Measurements from ENCODE around the gene NRP2.

NRP2 gene

GRCh38 chr2:205764270-205764746, 82.0 kb downstream of the NRP2 start:
- no peak for TF ChIP-seq CSDC2 (CRISPR knock-in tag; IDR thresholded peaks at IDR 0.05)
- TF ChIP-seq SNAI2 (CRISPR knock-in tag; IDR thresholded peaks at IDR 0.05), result no peak
- no peak for TF ChIP-seq ZNF565 (CRISPR knock-in tag; conservative IDR thresholded peaks at IDR 0.05; ENCODE audit: low read depth)
- no peak for ATAC-seq

GRCh38 chr2:205765151-205765550, 82.8 kb downstream of the NRP2 start:
- peak; percentile 73 for TF ChIP-seq TCF4 (CRISPR knock-in tag; IDR thresholded peaks at IDR 0.05; ENCODE audit: borderline replicate concordance)
- no peak for TF ChIP-seq ZFP30 (CRISPR knock-in tag; IDR thresholded peaks at IDR 0.05)
- TF ChIP-seq PATZ1 (CRISPR knock-in tag; IDR thresholded peaks at IDR 0.05; ENCODE audit: borderline replicate concordance), result no peak
- ATAC-seq, result no peak

- no peak for TF ChIP-seq TOX (CRISPR knock-in tag; IDR thresholded peaks at IDR 0.05; ENCODE audit: borderline replicate concordance)
- TF ChIP-seq ESRRG (CRISPR knock-in tag; IDR thresholded peaks at IDR 0.05), result no peak
- no peak for TF ChIP-seq ZFP3 (CRISPR knock-in tag; IDR thresholded peaks at IDR 0.05)
- TF ChIP-seq ARNTL (CRISPR knock-in tag; IDR thresholded peaks at IDR 0.05; ENCODE audit: borderline replicate concordance, low read depth), result no peak
- no peak for TF ChIP-seq BACH2 (CRISPR knock-in tag; IDR thresholded peaks at IDR 0.05; ENCODE audit: borderline replicate concordance)
- no peak for TF ChIP-seq ZC3H10 (CRISPR knock-in tag; IDR thresholded peaks at IDR 0.05)
- TF ChIP-seq ISL1 (CRISPR knock-in tag; IDR thresholded peaks at IDR 0.05), result no peak
- no peak for TF ChIP-seq TCF4 (CRISPR knock-in tag; IDR thresholded peaks at IDR 0.05; ENCODE audit: borderline replicate concordance)
- TF ChIP-seq PPARA (CRISPR knock-in tag; IDR thresholded peaks at IDR 0.05; ENCODE audit: borderline replicate concordance), result no peak
- no peak for TF ChIP-seq POU6F1 (CRISPR knock-in tag; IDR thresholded peaks at IDR 0.05; ENCODE audit: borderline replicate concordance, low read depth)
- TF ChIP-seq ZNF8 (CRISPR knock-in tag; IDR thresholded peaks at IDR 0.05), result no peak
- no peak for TF ChIP-seq ZFP30 (CRISPR knock-in tag; IDR thresholded peaks at IDR 0.05)
- TF ChIP-seq SNAI2 (CRISPR knock-in tag; IDR thresholded peaks at IDR 0.05), result no peak
- TF ChIP-seq CSRNP3 (CRISPR knock-in tag; IDR thresholded peaks at IDR 0.05), result no peak
- TF ChIP-seq PATZ1 (CRISPR knock-in tag; IDR thresholded peaks at IDR 0.05; ENCODE audit: borderline replicate concordance), result no peak
- TF ChIP-seq TSHZ2 (CRISPR knock-in tag; IDR thresholded peaks at IDR 0.05), result no peak
- no peak for TF ChIP-seq CREB5 (CRISPR knock-in tag; IDR thresholded peaks at IDR 0.05; ENCODE audit: low read depth)
- TF ChIP-seq ZNF70 (CRISPR knock-in tag; IDR thresholded peaks at IDR 0.05), result no peak
- TF ChIP-seq RARB (CRISPR knock-in tag; IDR thresholded peaks at IDR 0.05), result no peak
- peak; percentile 50 for ATAC-seq
Observed at GRCh38 chr2:205766779-205767359, 84.6 kb downstream of the NRP2 start.
